Measurements from ENCODE around the gene MEX3D. TPM values are rescaled to one million over a fixed set of nuclear protein-coding genes. Genes with fewer than 3 reads are reported as not detected.

Gene MEX3D
- total and polyA plus RNA-seq, 3 donors from 2014 or later: 45.6 to 211 (median 127) TPM

- WGBS, 2 donors: 72 to 75% methylated on average over 9 of the region's 9 CpGs
- no peak for DNase-seq
- H3K36me3 ChIP-seq (ENCODE audit: low read depth, missing control alignments): no peaks in the 10 kb centered on the region
- TF ChIP-seq CTCF (IDR thresholded peaks at IDR 0.05): no peak
- no peak for TF ChIP-seq POLR2A (IDR thresholded peaks at IDR 0.05)
- H3K27ac ChIP-seq: peak overlapping the region; percentile 44 to 64
- H3K27me3 ChIP-seq: no peaks in the 10 kb centered on the region
- H3K4me1 ChIP-seq: peaks cover 20% of the 10 kb centered on the region
- intact Hi-C loops (cut with DNase I; ENCODE audit: low total_unique reads): no loop called here
- H3K4me3 ChIP-seq: no peak overlapping the region
- no peaks in the 10 kb centered on the region for H3K9me3 ChIP-seq
These were observed 57.3 kb downstream of the MEX3D start for GRCh38 chr19:1510807-1511206.

GRCh38 chr19:1510442-1510806 is 57.7 kb downstream of the MEX3D start:
- DNase-seq: no peak
- H3K4me3 ChIP-seq: no peak overlapping the region
- H3K9me3 ChIP-seq: no peaks in the 10 kb centered on the region
- H3K27ac ChIP-seq: peak overlapping the region; percentile 44 to 64
- H3K36me3 ChIP-seq (ENCODE audit: low read depth, missing control alignments): no peaks in the 10 kb centered on the region
- H3K27me3 ChIP-seq: no peaks in the 10 kb centered on the region
- WGBS, 2 donors: 48 to 95% methylated on average over 4 to 21 of the region's 25 CpGs
- intact Hi-C loops (cut with DNase I; ENCODE audit: low total_unique reads): no loop called here
- TF ChIP-seq POLR2A (IDR thresholded peaks at IDR 0.05) (no peak), CTCF (IDR thresholded peaks at IDR 0.05) (no peak)
- H3K4me1 ChIP-seq: peaks cover 20% of the 10 kb centered on the region

GRCh38 chr19:1509602-1510441 is 58.3 kb downstream of the MEX3D start:
- intact Hi-C loops (cut with DNase I; ENCODE audit: low total_unique reads): no loop called here
- WGBS, 2 donors: 55 to 67% methylated on average over 9 to 11 of the region's 11 CpGs
- no peak overlapping the region for H3K4me3 ChIP-seq
- H3K27ac ChIP-seq: peak overlapping the region; percentile 44 to 64
- H3K36me3 ChIP-seq (ENCODE audit: low read depth, missing control alignments): no peaks in the 10 kb centered on the region
- TF ChIP-seq CTCF (IDR thresholded peaks at IDR 0.05) (no peak), POLR2A (IDR thresholded peaks at IDR 0.05) (no peak)
- peaks cover 20% of the 10 kb centered on the region for H3K4me1 ChIP-seq
- no peak for DNase-seq
- H3K27me3 ChIP-seq: no peaks in the 10 kb centered on the region
- no peaks in the 10 kb centered on the region for H3K9me3 ChIP-seq

GRCh38 chr19:1508507-1508856 is 59.6 kb downstream of the MEX3D start:
- H3K4me1 ChIP-seq: peaks cover 27% of the 10 kb centered on the region

More at GRCh38 chr19:1508507-1508856, 59.6 kb downstream of the MEX3D start:
- H3K27ac ChIP-seq: peak overlapping the region; percentile 84 to 89
- no peak for TF ChIP-seq POLR2A (IDR thresholded peaks at IDR 0.05)
- TF ChIP-seq CTCF (IDR thresholded peaks at IDR 0.05): no peak
- no peaks in the 10 kb centered on the region for H3K9me3 ChIP-seq
- DNase-seq: no peak
- intact Hi-C loops (cut with DNase I; ENCODE audit: low total_unique reads): no loop called here
- H3K36me3 ChIP-seq (ENCODE audit: low read depth, missing control alignments): no peaks in the 10 kb centered on the region
- H3K4me3 ChIP-seq: peak overlapping the region in 1 of 2 donors; percentile 57
- WGBS, 2 donors: 34 to 40% methylated on average over 8 of the region's 12 CpGs
- no peaks in the 10 kb centered on the region for H3K27me3 ChIP-seq
